Measurements from ENCODE around the gene SYCP2.

DNA sequence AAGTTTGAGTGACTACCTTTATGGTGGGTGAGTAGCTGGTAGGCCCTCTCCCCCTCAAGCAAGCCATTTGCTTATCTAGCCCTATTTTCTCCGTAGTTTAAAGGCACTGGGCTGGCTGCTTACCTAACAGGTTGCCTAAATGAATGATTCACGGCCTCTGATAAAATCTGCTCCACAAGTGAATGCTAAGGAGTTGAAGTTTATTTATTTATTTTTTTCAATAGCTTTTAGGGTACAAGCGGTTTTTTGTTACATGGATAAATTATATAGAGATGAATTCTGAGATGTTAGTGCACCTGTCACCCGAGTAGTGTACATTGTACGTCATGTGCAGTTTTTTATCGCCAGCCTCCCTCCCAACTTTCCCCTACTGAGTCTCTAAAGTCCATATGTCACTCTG lies 16.5 kb upstream of the SYCP2 start:
- TF ChIP-seq, protein P1, sequence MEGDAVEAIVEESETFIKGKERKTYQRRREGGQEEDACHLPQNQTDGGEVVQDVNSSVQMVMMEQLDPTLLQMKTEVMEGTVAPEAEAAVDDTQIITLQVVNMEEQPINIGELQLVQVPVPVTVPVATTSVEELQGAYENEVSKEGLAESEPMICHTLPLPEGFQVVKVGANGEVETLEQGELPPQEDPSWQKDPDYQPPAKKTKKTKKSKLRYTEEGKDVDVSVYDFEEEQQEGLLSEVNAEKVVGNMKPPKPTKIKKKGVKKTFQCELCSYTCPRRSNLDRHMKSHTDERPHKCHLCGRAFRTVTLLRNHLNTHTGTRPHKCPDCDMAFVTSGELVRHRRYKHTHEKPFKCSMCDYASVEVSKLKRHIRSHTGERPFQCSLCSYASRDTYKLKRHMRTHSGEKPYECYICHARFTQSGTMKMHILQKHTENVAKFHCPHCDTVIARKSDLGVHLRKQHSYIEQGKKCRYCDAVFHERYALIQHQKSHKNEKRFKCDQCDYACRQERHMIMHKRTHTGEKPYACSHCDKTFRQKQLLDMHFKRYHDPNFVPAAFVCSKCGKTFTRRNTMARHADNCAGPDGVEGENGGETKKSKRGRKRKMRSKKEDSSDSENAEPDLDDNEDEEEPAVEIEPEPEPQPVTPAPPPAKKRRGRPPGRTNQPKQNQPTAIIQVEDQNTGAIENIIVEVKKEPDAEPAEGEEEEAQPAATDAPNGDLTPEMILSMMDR (IDR thresholded peaks at IDR 0.05), result no peak
- TF ChIP-seq EP300 (IDR thresholded peaks at IDR 0.05) (no peak), POLR2A (IDR thresholded peaks at IDR 0.05) (no peak), POLR2AphosphoS5 (IDR thresholded peaks at IDR 0.05) (no peak)
